Esophagus squamous epithelium (tissue), 5 donors: ENCODE measurements around the gene INTS7. TPM values are rescaled to one million over a fixed set of nuclear protein-coding genes. Genes with fewer than 3 reads are reported as not detected.
"Not testable (repeated sequence)": the region's sequence is repeated elsewhere in the genome, so short reads cannot be mapped to it uniquely, and the experiment has no call there.

ENCODE experiments used
- DNase-seq: peaks from one replicate; lab custom pipeline; 2025; lab: John Stamatoyannopoulos, UW
- H3K27ac ChIP-seq, 4 donors: fragments of 200-600 bp; sonication (generic); one replicate each; pipeline ENCODE4 v1.5.1; 2016 to 2019; ENCODE audit warnings: mild to moderate bottlenecking in 1 of 4
- H3K27me3 ChIP-seq, 4 donors: fragments of 200-600 bp; sonication (generic); 1 replicate in 3 of 4; 2 replicates in 1 of 4; pipeline versions ENCODE4 v1.5.1 to v1.6.0; 2017 to 2021; ENCODE audit warnings: antibody characterized with exemption in 1 of 4
- H3K36me3 ChIP-seq, 3 donors: fragments of 200-600 bp; sonication (generic); one replicate each; pipeline ENCODE4 v1.5.1; 2016 to 2019
- H3K4me1 ChIP-seq, 3 donors: fragments of 200-600 bp; sonication (generic); one replicate each; pipeline ENCODE4 v1.5.1; 2017 to 2019
- H3K4me3 ChIP-seq, 4 donors: fragments of 200-600 bp; sonication (generic); 1 replicate in 3 of 4; 2 replicates in 1 of 4; pipeline ENCODE4 v1.5.1; 2016 to 2019; ENCODE audit warnings: mild to moderate bottlenecking in 2 of 4, moderate library complexity in 1 of 4
- H3K9me3 ChIP-seq, 3 donors: fragments of 200-600 bp; sonication (generic); one replicate each; pipeline ENCODE4 v1.5.1; 2016 to 2019
- CTCF ChIP-seq, 6 experiments: fragments of 450-650 bp in 4 of 6; fragments of 200-600 bp in 2 of 6; sonication (generic) in 2 of 6; IDR thresholded peaks; one replicate each; pipeline ENCODE4 v1.5.1; 2016 to 2019; ENCODE audit warnings: antibody characterized with exemption in 6 of 6, mild to moderate bottlenecking in 4 of 6, moderate library complexity in 4 of 6
- POLR2A ChIP-seq, 4 donors: fragments of 450-650 bp; IDR thresholded peaks; one replicate each; pipeline ENCODE4 v1.6.1; 2017; ENCODE audit warnings: antibody characterized with exemption in 4 of 4, mild to moderate bottlenecking in 4 of 4, moderate library complexity in 3 of 4
- WGBS, 2 donors: methylation state at CpG; one replicate each; pipeline ENCODE4 v1.1.5; 2018; 5-methylcytosine and 5-hydroxymethylcytosine counted together
- intact Hi-C: fragments of 100-400 bp; cut with DNase I; formaldehyde crosslinking; loops from one replicate; pipeline ENCODE4 v1.15.0; 2022
- total RNA-seq, 4 donors: library from RNA; depleted of rRNA; stranded (reverse); fragments of >200 nt; gene quantifications; one replicate each; pipeline ENCODE4 v1.1.0, GENCODE V29; 2016
- donor health status: DM: yes; HTN: yes; CAD: no.

Gene INTS7
- total RNA-seq, 4 donors from 2014 or later: 13.8 to 20.7 (median 14.4) TPM

GRCh38 chr1:211920602-211921226 lies 114.6 kb downstream of the INTS7 start:
- H3K4me3 ChIP-seq: no peak overlapping the region
- peaks cover 0 to 41% (median 10%) of the 10 kb centered on the region in 3 donors for H3K4me1 ChIP-seq
- peak overlapping the region in 3 of 4 donors; percentile 22 to 48 (median 28) for H3K27ac ChIP-seq
- intact Hi-C loops: no loop called here
- H3K9me3 ChIP-seq: no peaks in the 10 kb centered on the region
- H3K36me3 ChIP-seq: no peaks in the 10 kb centered on the region
- DNase-seq: no peak
- WGBS, 2 donors: 91 to 95% methylated on average over 4 of the region's 4 CpGs
- TF ChIP-seq POLR2A (IDR thresholded peaks at IDR 0.05) (no peak), CTCF (IDR thresholded peaks at IDR 0.05) (no peak)
- no peaks in the 10 kb centered on the region for H3K27me3 ChIP-seq

GRCh38 chr1:211920141-211920572 lies 115.2 kb downstream of the INTS7 start:
- intact Hi-C loops: no loop called here
- TF ChIP-seq CTCF (IDR thresholded peaks at IDR 0.05): no peak
- TF ChIP-seq POLR2A (IDR thresholded peaks at IDR 0.05): no peak
- DNase-seq: no peak
- H3K4me3 ChIP-seq: no peak overlapping the region
- H3K9me3 ChIP-seq: no peaks in the 10 kb centered on the region
- no peaks in the 10 kb centered on the region for H3K36me3 ChIP-seq
- H3K27me3 ChIP-seq: no peaks in the 10 kb centered on the region
- H3K27ac ChIP-seq: peak overlapping the region in 2 of 4 donors; percentile 28 to 48
- peaks cover 0 to 35% (median 10%) of the 10 kb centered on the region in 3 donors for H3K4me1 ChIP-seq
- 28 to 33% methylated on average over 5 of the region's 5 CpGs for WGBS, 2 donors

- TF ChIP-seq CTCF (IDR thresholded peaks at IDR 0.05): no peak
- TF ChIP-seq POLR2A (IDR thresholded peaks at IDR 0.05): no peak
- Histone ChIP-seq H3K36me3 (no peaks in the 10 kb centered on the region), H3K9me3 (no peaks in the 10 kb centered on the region), H3K4me3 (no peak overlapping the region), H3K27ac (no peak overlapping the region), H3K4me1 (peaks cover 0 to 25% (median 10%) of the 10 kb centered on the region in 3 donors), H3K27me3 (no peaks in the 10 kb centered on the region)
- intact Hi-C loops: no loop called here
- WGBS, 2 donors: 87 to 89% methylated on average over 5 of the region's 5 CpGs
- no peak for DNase-seq
These were observed 116.4 kb downstream of the INTS7 start for GRCh38 chr1:211918843-211919414.

GRCh38 chr1:211916458-211916857 lies 118.9 kb downstream of the INTS7 start:
- WGBS, 2 donors: 88% methylated on average over 3 of the region's 3 CpGs
- DNase-seq, H3K27ac ChIP-seq, H3K27me3 ChIP-seq, H3K4me3 ChIP-seq, H3K36me3 ChIP-seq, H3K9me3 ChIP-seq, intact Hi-C loops: not testable (repeated sequence)
- peaks cover 0 to 26% (median 10%) of the 10 kb centered on the region in 3 donors for H3K4me1 ChIP-seq

GRCh38 chr1:211915924-211916323 lies 119.4 kb downstream of the INTS7 start:
- intact Hi-C loops: no loop called here
- WGBS, 2 donors: 59 to 61% methylated on average over 2 of the region's 2 CpGs

More at GRCh38 chr1:211915924-211916323, 119.4 kb downstream of the INTS7 start:
- H3K27ac ChIP-seq: no peak overlapping the region
- H3K4me3 ChIP-seq: no peak overlapping the region
- no peaks in the 10 kb centered on the region for H3K36me3 ChIP-seq
- TF ChIP-seq CTCF (IDR thresholded peaks at IDR 0.05) (no peak), POLR2A (IDR thresholded peaks at IDR 0.05) (no peak)
- no peaks in the 10 kb centered on the region for H3K9me3 ChIP-seq
- peaks cover 3 to 30% (median 10%) of the 10 kb centered on the region in 3 donors for H3K4me1 ChIP-seq
- no peak for DNase-seq
- H3K27me3 ChIP-seq: no peaks in the 10 kb centered on the region
